ENCODE data around the gene CCDC57. TPM values are rescaled to one million over a fixed set of nuclear protein-coding genes. Genes with fewer than 3 reads are reported as not detected.

The CCDC57 gene
- total and polyA plus RNA-seq, 9 of the 15 experiments (the other 6 are each of a cell fraction or from before 2014, with no cell fraction given), result 0.83 to 36.2 (median 13.6) TPM

GRCh38 chr17:82153745-82154375 lies 58.8 kb downstream of the CCDC57 start (continued):
- TF ChIP-seq GTF3C2 (IDR thresholded peaks at IDR 0.05; ENCODE audit: borderline replicate concordance, extremely low read depth, insufficient read length), result no peak
- TF ChIP-seq, protein P1, sequence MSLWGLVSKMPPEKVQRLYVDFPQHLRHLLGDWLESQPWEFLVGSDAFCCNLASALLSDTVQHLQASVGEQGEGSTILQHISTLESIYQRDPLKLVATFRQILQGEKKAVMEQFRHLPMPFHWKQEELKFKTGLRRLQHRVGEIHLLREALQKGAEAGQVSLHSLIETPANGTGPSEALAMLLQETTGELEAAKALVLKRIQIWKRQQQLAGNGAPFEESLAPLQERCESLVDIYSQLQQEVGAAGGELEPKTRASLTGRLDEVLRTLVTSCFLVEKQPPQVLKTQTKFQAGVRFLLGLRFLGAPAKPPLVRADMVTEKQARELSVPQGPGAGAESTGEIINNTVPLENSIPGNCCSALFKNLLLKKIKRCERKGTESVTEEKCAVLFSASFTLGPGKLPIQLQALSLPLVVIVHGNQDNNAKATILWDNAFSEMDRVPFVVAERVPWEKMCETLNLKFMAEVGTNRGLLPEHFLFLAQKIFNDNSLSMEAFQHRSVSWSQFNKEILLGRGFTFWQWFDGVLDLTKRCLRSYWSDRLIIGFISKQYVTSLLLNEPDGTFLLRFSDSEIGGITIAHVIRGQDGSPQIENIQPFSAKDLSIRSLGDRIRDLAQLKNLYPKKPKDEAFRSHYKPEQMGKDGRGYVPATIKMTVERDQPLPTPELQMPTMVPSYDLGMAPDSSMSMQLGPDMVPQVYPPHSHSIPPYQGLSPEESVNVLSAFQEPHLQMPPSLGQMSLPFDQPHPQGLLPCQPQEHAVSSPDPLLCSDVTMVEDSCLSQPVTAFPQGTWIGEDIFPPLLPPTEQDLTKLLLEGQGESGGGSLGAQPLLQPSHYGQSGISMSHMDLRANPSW (CRISPR knock-in tag; IDR thresholded peaks at IDR 0.05), result no peak
- TF ChIP-seq ZNF41 (CRISPR knock-in tag; conservative IDR thresholded peaks at IDR 0.05), result no peak
- TF ChIP-seq, protein P2, sequence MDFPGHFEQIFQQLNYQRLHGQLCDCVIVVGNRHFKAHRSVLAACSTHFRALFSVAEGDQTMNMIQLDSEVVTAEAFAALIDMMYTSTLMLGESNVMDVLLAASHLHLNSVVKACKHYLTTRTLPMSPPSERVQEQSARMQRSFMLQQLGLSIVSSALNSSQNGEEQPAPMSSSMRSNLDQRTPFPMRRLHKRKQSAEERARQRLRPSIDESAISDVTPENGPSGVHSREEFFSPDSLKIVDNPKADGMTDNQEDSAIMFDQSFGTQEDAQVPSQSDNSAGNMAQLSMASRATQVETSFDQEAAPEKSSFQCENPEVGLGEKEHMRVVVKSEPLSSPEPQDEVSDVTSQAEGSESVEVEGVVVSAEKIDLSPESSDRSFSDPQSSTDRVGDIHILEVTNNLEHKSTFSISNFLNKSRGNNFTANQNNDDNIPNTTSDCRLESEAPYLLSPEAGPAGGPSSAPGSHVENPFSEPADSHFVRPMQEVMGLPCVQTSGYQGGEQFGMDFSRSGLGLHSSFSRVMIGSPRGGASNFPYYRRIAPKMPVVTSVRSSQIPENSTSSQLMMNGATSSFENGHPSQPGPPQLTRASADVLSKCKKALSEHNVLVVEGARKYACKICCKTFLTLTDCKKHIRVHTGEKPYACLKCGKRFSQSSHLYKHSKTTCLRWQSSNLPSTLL (IDR thresholded peaks at IDR 0.05), result no peak
- TF ChIP-seq ZNF347 (CRISPR knock-in tag; IDR thresholded peaks at IDR 0.05; ENCODE audit: low read depth), result no peak
- no peak for TF ChIP-seq ZNF77 (CRISPR knock-in tag; IDR thresholded peaks at IDR 0.05)
- TF ChIP-seq ATF6 (CRISPR knock-in tag; IDR thresholded peaks at IDR 0.05), result no peak
- no peak for TF ChIP-seq CBFA2T3 (IDR thresholded peaks at IDR 0.05)
- no peak for TF ChIP-seq GATA2 (CRISPR knock-in tag; IDR thresholded peaks at IDR 0.05)
- TF ChIP-seq BRF1 (IDR thresholded peaks at IDR 0.05; ENCODE audit: borderline replicate concordance, extremely low read depth, insufficient read length), result no peak
- TF ChIP-seq MAZ (CRISPR knock-in tag; conservative IDR thresholded peaks at IDR 0.05 in 1 of 2, IDR thresholded peaks at IDR 0.05 in 1 of 2), result peak; percentile 52 to 81; a peak in 1 of 4 replicates
- TF ChIP-seq THAP12 (CRISPR knock-in tag; IDR thresholded peaks at IDR 0.05), result no peak
- TF ChIP-seq ARID1B (IDR thresholded peaks at IDR 0.05), result no peak
- TF ChIP-seq, protein P3, sequence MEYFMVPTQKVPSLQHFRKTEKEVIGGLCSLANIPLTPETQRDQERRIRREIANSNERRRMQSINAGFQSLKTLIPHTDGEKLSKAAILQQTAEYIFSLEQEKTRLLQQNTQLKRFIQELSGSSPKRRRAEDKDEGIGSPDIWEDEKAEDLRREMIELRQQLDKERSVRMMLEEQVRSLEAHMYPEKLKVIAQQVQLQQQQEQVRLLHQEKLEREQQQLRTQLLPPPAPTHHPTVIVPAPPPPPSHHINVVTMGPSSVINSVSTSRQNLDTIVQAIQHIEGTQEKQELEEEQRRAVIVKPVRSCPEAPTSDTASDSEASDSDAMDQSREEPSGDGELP (CRISPR knock-in tag; IDR thresholded peaks at IDR 0.05; ENCODE audit: borderline replicate concordance), result peak; percentile 85
